Pulmonary artery endothelial cell (primary cell): ENCODE measurements around the gene RNF144A. TPM values are rescaled to one million over a fixed set of nuclear protein-coding genes. Genes with fewer than 3 reads are reported as not detected.

Experiments used
- DNase-seq: peaks from one replicate; pipeline ENCODE4 v3.0.0-alpha.2; 2011; ENCODE audit warnings: low read depth, low spot score
- total RNA-seq: library from RNA; depleted of rRNA; stranded (reverse); fragments of >200 nt; gene quantifications from 2 replicates; pipeline ENCODE4 v1.2.3, GENCODE V29; 2014

RNF144A gene
- total RNA-seq, 1 donor from 2014 or later, result 5.3 TPM

DNA sequence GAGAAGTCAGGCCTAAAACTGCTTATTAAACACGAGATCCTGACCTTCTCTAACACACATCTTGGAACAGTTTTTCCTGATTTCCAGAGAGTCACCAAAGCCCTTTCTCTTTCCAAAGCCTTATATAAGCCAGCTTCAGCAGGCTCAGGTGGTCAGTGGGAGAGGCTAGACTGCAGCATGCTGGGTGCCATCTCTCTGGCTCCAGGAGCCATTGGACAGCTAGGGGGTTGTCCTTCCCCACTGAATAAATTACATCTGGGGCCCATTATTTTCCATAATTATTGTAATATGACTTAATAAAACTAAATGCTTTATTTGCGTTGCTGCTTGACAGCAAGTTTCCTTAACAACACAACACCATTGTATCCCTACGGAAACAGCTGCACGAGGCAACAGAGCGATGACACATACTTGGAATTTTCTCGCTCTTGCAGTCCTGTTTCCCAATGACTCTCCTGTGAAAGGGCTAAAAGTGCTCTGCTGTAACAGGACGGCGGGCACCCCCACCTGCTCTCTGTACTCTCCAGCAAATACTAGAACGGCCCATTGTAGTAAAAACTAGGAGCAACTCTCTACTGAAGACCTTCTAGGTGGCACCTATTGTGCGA lies 160.6 kb downstream of the RNF144A start:
- DNase-seq, result peak; percentile 89

DNA sequence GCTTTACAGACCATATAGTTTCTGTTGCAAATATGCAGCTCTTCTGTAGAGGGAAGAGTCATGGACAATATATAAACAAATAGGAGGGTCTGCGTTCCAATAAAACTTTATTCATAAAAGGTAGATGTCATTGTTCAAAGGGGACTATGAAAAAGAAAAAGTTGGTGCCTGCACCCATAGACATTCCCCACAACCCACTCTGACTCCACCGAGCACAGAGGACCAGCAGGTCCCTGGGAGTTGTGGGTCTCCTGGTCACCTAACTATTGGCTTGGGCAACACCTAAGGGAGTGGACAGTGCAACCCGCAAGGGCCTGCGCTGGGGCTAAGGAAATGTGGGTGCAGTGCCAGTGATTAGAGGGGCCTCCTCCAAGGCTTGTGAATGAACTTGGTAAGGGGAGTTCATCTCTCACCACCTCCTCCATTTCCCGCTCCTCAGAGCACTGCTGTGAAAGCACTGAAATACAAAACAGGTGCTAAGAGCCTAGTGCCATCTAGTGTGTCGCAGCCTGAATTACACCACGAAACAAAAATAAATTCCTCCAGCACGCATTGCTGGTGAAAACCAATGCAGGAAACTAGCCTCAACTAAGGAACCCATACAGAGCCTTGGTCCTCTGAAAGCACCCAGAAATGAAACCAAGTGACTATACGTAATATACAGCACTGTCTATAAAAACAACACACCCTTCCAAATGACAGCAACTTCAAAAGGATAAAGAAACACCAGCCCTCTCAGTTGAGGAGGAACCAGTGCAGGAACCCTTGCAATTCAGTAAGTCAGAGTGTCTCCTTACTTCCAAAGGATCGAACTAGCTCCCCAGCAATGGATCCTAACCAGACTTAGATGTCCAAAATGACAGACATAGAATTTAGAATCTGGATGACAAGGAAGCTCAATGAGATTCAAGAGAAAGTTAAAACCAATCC lies 166.6 kb downstream of the RNF144A start:
- DNase-seq, result no peak

DNA sequence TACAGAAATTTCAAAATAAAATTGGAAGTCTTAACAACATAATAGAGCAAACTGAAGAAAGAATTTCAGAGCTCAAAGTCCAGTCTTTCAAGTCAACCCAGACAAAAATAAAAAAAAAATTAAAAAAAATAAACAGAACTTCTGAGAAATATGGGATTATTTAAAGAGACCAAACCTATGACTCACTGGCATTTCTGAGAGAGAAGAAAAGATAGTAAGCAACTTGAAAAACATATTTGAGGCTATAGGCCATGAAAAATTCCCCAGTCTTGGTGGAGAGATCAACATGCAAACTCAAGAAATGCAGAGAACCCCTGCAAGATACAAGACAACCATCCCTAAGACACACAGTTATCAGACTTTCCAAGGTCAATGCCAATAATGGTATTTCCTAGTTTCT lies 167.4 kb downstream of the RNF144A start:
- DNase-seq, result no peak

DNA sequence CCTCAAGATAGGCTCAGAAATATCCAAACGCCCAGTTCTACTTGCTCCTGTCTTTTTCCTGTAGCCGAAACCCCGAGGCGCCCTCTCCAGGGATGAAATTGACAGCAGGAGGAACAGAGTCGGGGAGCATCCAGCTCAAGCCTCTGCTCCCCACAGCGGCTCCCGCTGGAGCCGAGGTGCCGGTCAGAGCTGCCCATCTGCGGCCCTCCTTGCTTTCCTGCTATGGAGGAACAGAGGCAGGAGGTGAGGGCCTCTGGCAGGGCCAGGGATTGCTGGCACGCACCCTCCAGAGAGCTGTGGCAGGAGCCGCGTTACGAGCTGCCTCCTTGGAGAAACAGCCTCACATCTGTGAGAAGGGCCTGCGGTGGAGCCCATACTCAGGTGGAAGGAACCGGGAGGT lies 172.1 kb downstream of the RNF144A start:
- DNase-seq, result no peak

DNA sequence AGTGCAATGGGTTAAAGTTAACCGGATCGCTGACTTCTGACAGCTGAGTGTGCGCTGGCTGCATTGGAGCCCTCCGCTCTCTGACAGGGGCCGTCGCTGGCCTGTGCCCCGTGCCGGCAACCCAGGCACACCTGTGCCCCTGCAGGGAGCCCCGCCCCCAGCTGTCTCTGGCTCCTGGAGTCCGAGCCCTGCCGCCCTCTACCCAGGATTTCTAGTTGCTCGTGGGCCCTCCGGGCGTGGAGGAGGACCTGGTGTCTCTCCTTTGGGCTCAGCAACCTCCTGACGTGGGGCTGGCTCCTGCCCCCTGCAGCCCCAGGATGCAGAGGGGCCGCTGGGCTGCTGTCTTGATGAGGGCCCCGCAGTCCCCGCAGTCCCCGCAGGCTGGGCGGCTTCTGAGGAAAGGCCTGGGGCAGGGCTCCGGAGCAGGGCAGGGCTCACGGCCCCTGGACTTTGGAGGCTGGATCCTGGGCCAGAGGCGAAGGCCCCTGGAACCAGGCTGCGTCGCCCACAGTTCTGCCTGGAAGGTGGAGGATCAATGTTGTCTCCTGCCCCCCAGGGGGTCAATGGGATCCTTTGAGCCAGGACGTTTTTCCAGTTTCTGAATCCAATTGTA lies 172.8 kb downstream of the RNF144A start:
- DNase-seq, result no peak

DNA sequence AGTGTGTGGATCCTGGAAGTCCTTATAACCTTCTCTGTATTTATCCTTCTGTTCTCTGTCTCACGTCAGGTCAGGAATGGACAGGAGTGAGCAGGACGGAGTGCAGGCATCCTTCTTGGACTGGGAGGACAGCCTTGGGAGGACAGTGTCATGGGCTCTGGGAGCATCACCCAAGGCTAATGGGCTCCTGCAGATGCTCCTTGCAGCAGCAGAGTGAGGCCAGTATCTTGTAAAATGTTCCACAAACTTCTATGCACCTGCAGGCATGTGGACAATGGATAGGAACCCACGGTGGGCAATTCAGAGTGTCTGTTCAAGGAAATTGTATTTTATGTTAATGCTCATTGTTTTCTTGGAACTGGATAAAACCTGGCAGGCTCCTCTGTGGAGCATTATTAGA lies 176.2 kb downstream of the RNF144A start:
- no peak for DNase-seq

Other genes with a start within 250 kb of the RNF144A start
- 0.39 and 0.92 TPM in 2 replicates for gene CMPK2, start 51.5 kb upstream of the RNF144A start, total RNA-seq
- 0.63 and 0.66 TPM in 2 replicates for gene RSAD2, start 39.6 kb upstream of the RNF144A start, total RNA-seq